RWPE2 (cell line): Measurements from ENCODE around the gene SLC39A11.

Experiments
- ATAC-seq: fragments of 200-7000 bp; cut with Tn5 transposase; 3 replicates; pipeline ENCODE4 v1.9.1; 2021; ENCODE audit warnings: low read depth
- DNase-seq: peaks from one replicate; pipeline ENCODE4 v3.0.0-alpha.2; 2020; ENCODE audit warnings: low spot score
- H3K27ac ChIP-seq: fragments of 450-650 bp; 2 replicates; pipeline ENCODE4 v1.5.1; 2017; ENCODE audit warnings: mild to moderate bottlenecking; ENCODE audit not compliant: poor library complexity, severe bottlenecking
- H3K27me3 ChIP-seq: fragments of 250-450 bp; sonication (Bioruptor Pico); 2 replicates; pipeline ENCODE4 v1.5.1; 2021; ENCODE audit warnings: mild to moderate bottlenecking, moderate library complexity; ENCODE audit not compliant: insufficient read depth, poor library complexity, severe bottlenecking
- H3K36me3 ChIP-seq: fragments of 250-450 bp; sonication (Bioruptor Pico); 2 replicates; pipeline ENCODE4 v1.5.1; 2020; ENCODE audit warnings: low read depth, mild to moderate bottlenecking, moderate library complexity
- H3K4me1 ChIP-seq: fragments of 250-450 bp; sonication (Bioruptor Pico); 2 replicates; pipeline ENCODE4 v1.5.1; 2021; ENCODE audit warnings: mild to moderate bottlenecking, moderate library complexity; ENCODE audit not compliant: insufficient read depth, poor library complexity, severe bottlenecking
- H3K4me3 ChIP-seq: fragments of 250-450 bp; sonication (Bioruptor Pico); 2 replicates; pipeline ENCODE4 v1.5.1; 2021; ENCODE audit warnings: mild to moderate bottlenecking, moderate library complexity; ENCODE audit not compliant: severe bottlenecking
- H3K9me3 ChIP-seq: fragments of 250-450 bp; sonication (Bioruptor Pico); 2 replicates; pipeline ENCODE4 v1.5.1; 2021; ENCODE audit warnings: mild to moderate bottlenecking, moderate library complexity; ENCODE audit not compliant: severe bottlenecking
- CTCF ChIP-seq: fragments of 450-650 bp; IDR thresholded peaks from one replicate; pipeline ENCODE4 v1.5.1; 2017; ENCODE audit warnings: mild to moderate bottlenecking, moderate library complexity; ENCODE audit not compliant: poor library complexity, severe bottlenecking

Gene SLC39A11

GRCh38 chr17:72795941-72796340 is 296.5 kb downstream of the SLC39A11 start:
- no peak for TF ChIP-seq CTCF
- H3K9me3 ChIP-seq, result peaks cover 3% of the 10 kb centered on the region
- no peak for ATAC-seq

GRCh38 chr17:72794152-72794551 is 298.3 kb downstream of the SLC39A11 start:
- H3K27ac ChIP-seq, result no peak overlapping the region
- no peaks in the 10 kb centered on the region for H3K4me1 ChIP-seq
- DNase-seq (no peak), ATAC-seq (no peak)
- no peaks in the 10 kb centered on the region for H3K27me3 ChIP-seq
- TF ChIP-seq CTCF, result no peak
- H3K9me3 ChIP-seq, result no peaks in the 10 kb centered on the region
- no peaks in the 10 kb centered on the region for H3K36me3 ChIP-seq
- no peak overlapping the region for H3K4me3 ChIP-seq

More at GRCh38 chr17:72795941-72796340, 296.5 kb downstream of the SLC39A11 start:
- DNase-seq, result no peak
- H3K4me3 ChIP-seq, result no peak overlapping the region
- no peaks in the 10 kb centered on the region for H3K36me3 ChIP-seq
- H3K27me3 ChIP-seq, result no peaks in the 10 kb centered on the region
- no peak overlapping the region for H3K27ac ChIP-seq
- no peaks in the 10 kb centered on the region for H3K4me1 ChIP-seq

- Histone ChIP-seq H3K27me3 (no peaks in the 10 kb centered on the region), H3K9me3 (no peaks in the 10 kb centered on the region)
- DNase-seq, result no peak
These were observed 299.7 kb downstream of the SLC39A11 start for GRCh38 chr17:72792771-72793170.

GRCh38 chr17:72790190-72790589 is 302.3 kb downstream of the SLC39A11 start:
- H3K27me3 ChIP-seq, result no peaks in the 10 kb centered on the region
- no peak overlapping the region for H3K27ac ChIP-seq
- no peak for TF ChIP-seq CTCF
- no peak for DNase-seq
- ATAC-seq, result no peak
- no peaks in the 10 kb centered on the region for H3K36me3 ChIP-seq
- H3K9me3 ChIP-seq, result no peaks in the 10 kb centered on the region
- no peaks in the 10 kb centered on the region for H3K4me1 ChIP-seq
- no peak overlapping the region for H3K4me3 ChIP-seq

More at GRCh38 chr17:72792771-72793170, 299.7 kb downstream of the SLC39A11 start:
- no peak overlapping the region for H3K27ac ChIP-seq
- no peak for TF ChIP-seq CTCF
- ATAC-seq, result no peak
- no peaks in the 10 kb centered on the region for H3K36me3 ChIP-seq
- H3K4me3 ChIP-seq, result no peak overlapping the region
- no peaks in the 10 kb centered on the region for H3K4me1 ChIP-seq

GRCh38 chr17:72789711-72790110 is 302.8 kb downstream of the SLC39A11 start:
- no peaks in the 10 kb centered on the region for H3K36me3 ChIP-seq
- H3K4me3 ChIP-seq, result no peak overlapping the region
- H3K4me1 ChIP-seq, result no peaks in the 10 kb centered on the region
- no peaks in the 10 kb centered on the region for H3K9me3 ChIP-seq
- ATAC-seq (no peak), DNase-seq (no peak)
- TF ChIP-seq CTCF, result no peak
- no peaks in the 10 kb centered on the region for H3K27me3 ChIP-seq
- H3K27ac ChIP-seq, result no peak overlapping the region
